HEK293T (cell line): Measurements from ENCODE around the gene CCDC146.

ENCODE experiments used
- ARNT ChIP-seq: fragments of 450-650 bp; IDR thresholded peaks from 2 replicates; pipeline ENCODE4 v1.6.1; 2017; ENCODE audit warnings: mild to moderate bottlenecking
- ELF4 ChIP-seq: fragments of 450-650 bp; IDR thresholded peaks from 2 replicates; pipeline ENCODE4 v1.6.1; 2017; ENCODE audit warnings: antibody characterized with exemption
- FOXA1 ChIP-seq: fragments of 450-650 bp; IDR thresholded peaks from 2 replicates; pipeline ENCODE4 v1.6.1; 2016; ENCODE audit warnings: mild to moderate bottlenecking
- FOXM1 ChIP-seq: fragments of 450-650 bp; IDR thresholded peaks from 2 replicates; pipeline ENCODE4 v1.6.1; 2017; ENCODE audit warnings: mild to moderate bottlenecking, borderline replicate concordance
- LEF1 ChIP-seq: fragments of 450-650 bp; IDR thresholded peaks from 2 replicates; pipeline ENCODE4 v1.6.1; 2017; ENCODE audit warnings: mild to moderate bottlenecking, borderline replicate concordance
- NFRKB ChIP-seq: fragments of 450-650 bp; IDR thresholded peaks from 2 replicates; pipeline ENCODE4 v1.6.1; 2016; ENCODE audit warnings: mild to moderate bottlenecking, moderate library complexity
- SP1 ChIP-seq: fragments of 450-650 bp; IDR thresholded peaks from 2 replicates; pipeline ENCODE4 v1.6.1; 2017
- TARDBP ChIP-seq: fragments of 450-650 bp; IDR thresholded peaks from 2 replicates; pipeline ENCODE4 v1.6.1; 2016

GRCh38 chr7:77205706-77206105, 83.3 kb downstream of the CCDC146 start:
- no peak for TF ChIP-seq TARDBP
- no peak for TF ChIP-seq SP1
- no peak for TF ChIP-seq NFRKB
- TF ChIP-seq LEF1 = no peak
- TF ChIP-seq FOXA1 = no peak
- no peak for TF ChIP-seq ARNT
- no peak for TF ChIP-seq FOXM1
- no peak for TF ChIP-seq ELF4
